HEK293 (cell line): ENCODE measurements around the gene SNN.

Experiments used
- GFI1B ChIP-seq: fragments of 450-650 bp; formaldehyde crosslinking; IDR thresholded peaks from 2 replicates; pipeline ENCODE4 v1.5.1; 2016; ENCODE audit warnings: missing biosample characterization, missing genetic modification characterization
- KLF9 ChIP-seq: fragments of 450-650 bp; formaldehyde crosslinking; IDR thresholded peaks from 2 replicates; pipeline ENCODE4 v1.5.1; 2016; ENCODE audit warnings: missing biosample characterization, missing genetic modification characterization, low read depth
- RBAK ChIP-seq: fragments of 450-650 bp; formaldehyde crosslinking; IDR thresholded peaks from 2 replicates; pipeline ENCODE4 v1.5.1; 2016; ENCODE audit warnings: missing biosample characterization, missing genetic modification characterization
- REPIN1 ChIP-seq: fragments of 450-650 bp; formaldehyde crosslinking; IDR thresholded peaks from 2 replicates; pipeline ENCODE4 v1.5.1; 2017; ENCODE audit warnings: missing biosample characterization, missing genetic modification characterization, low read depth
- YY2 ChIP-seq: fragments of 450-650 bp; formaldehyde crosslinking; IDR thresholded peaks from 2 replicates; pipeline ENCODE4 v1.5.1; 2016; ENCODE audit warnings: missing biosample characterization, missing genetic modification characterization
- ZBTB8A ChIP-seq: fragments of 450-650 bp; formaldehyde crosslinking; IDR thresholded peaks from 2 replicates; pipeline ENCODE4 v1.5.1; 2016; ENCODE audit warnings: missing biosample characterization, missing genetic modification characterization
- ZFP41 ChIP-seq: fragments of 450-650 bp; formaldehyde crosslinking; IDR thresholded peaks from 2 replicates; pipeline ENCODE4 v1.5.1; 2016; ENCODE audit warnings: missing biosample characterization, missing genetic modification characterization, borderline replicate concordance
- ZIC2 ChIP-seq: fragments of 450-650 bp; formaldehyde crosslinking; IDR thresholded peaks from 2 replicates; pipeline ENCODE4 v1.5.1; 2016; ENCODE audit warnings: missing biosample characterization, missing genetic modification characterization
- ZNF24 ChIP-seq: fragments of 450-650 bp; formaldehyde crosslinking; IDR thresholded peaks from 2 replicates; pipeline ENCODE4 v1.5.1; 2016; ENCODE audit warnings: missing biosample characterization, missing genetic modification characterization
- ZNF302 ChIP-seq: fragments of 450-650 bp; formaldehyde crosslinking; IDR thresholded peaks from 2 replicates; pipeline ENCODE4 v1.5.1; 2016; ENCODE audit warnings: missing biosample characterization, missing genetic modification characterization, low read depth
- ZNF311 ChIP-seq: fragments of 450-650 bp; formaldehyde crosslinking; IDR thresholded peaks from 2 replicates; pipeline ENCODE4 v1.5.1; 2017; ENCODE audit warnings: missing biosample characterization, missing genetic modification characterization, borderline replicate concordance
- ZNF354C ChIP-seq: fragments of 450-650 bp; formaldehyde crosslinking; IDR thresholded peaks from 2 replicates; pipeline ENCODE4 v1.5.1; 2016; ENCODE audit warnings: missing biosample characterization, missing genetic modification characterization, low read depth, borderline replicate concordance
- ZNF596 ChIP-seq: fragments of 450-650 bp; IDR thresholded peaks from 2 replicates; pipeline ENCODE4 v1.5.0; 2018; ENCODE audit warnings: missing biosample characterization, mild to moderate bottlenecking, missing genetic modification characterization, moderate library complexity
- ZNF624 ChIP-seq: fragments of 450-650 bp; formaldehyde crosslinking; IDR thresholded peaks from 2 replicates; pipeline ENCODE4 v1.5.1; 2017; ENCODE audit warnings: missing biosample characterization, missing genetic modification characterization
- ZNF660 ChIP-seq: fragments of 450-650 bp; IDR thresholded peaks from 2 replicates; pipeline ENCODE4 v1.5.1; 2018; ENCODE audit warnings: missing biosample characterization, mild to moderate bottlenecking, missing genetic modification characterization
- ZNF664 ChIP-seq: fragments of 450-650 bp; formaldehyde crosslinking; IDR thresholded peaks from 2 replicates; pipeline ENCODE4 v1.5.1; 2016; ENCODE audit warnings: missing biosample characterization, missing genetic modification characterization
- ZSCAN23 ChIP-seq: fragments of 450-650 bp; formaldehyde crosslinking; IDR thresholded peaks from 2 replicates; pipeline ENCODE4 v1.5.1; 2016; ENCODE audit warnings: missing biosample characterization, missing genetic modification characterization
- TF ChIP-seq, protein P1 (sequence below): fragments of 450-650 bp; formaldehyde crosslinking; IDR thresholded peaks from 2 replicates; pipeline ENCODE4 v1.5.1; 2017; ENCODE audit warnings: missing biosample characterization, mild to moderate bottlenecking, missing genetic modification characterization, moderate library complexity
- TF ChIP-seq, protein P2 (sequence below): fragments of 450-650 bp; formaldehyde crosslinking; IDR thresholded peaks from 2 replicates; pipeline ENCODE4 v1.5.1; 2016; ENCODE audit warnings: missing biosample characterization, missing genetic modification characterization
- TF ChIP-seq, protein P3 (sequence below): fragments of 450-650 bp; formaldehyde crosslinking; IDR thresholded peaks from 2 replicates; pipeline ENCODE4 v1.5.1; 2016; ENCODE audit warnings: missing biosample characterization, missing genetic modification characterization, low read depth
- TF ChIP-seq, protein P4 (sequence below): fragments of 450-650 bp; formaldehyde crosslinking; IDR thresholded peaks from 2 replicates; pipeline ENCODE4 v1.5.1; 2016; ENCODE audit warnings: missing biosample characterization, missing genetic modification characterization, borderline replicate concordance
- TF ChIP-seq, protein P5 (sequence below): fragments of 450-650 bp; formaldehyde crosslinking; IDR thresholded peaks from 2 replicates; pipeline ENCODE4 v1.5.1; 2017; ENCODE audit warnings: missing biosample characterization, missing genetic modification characterization
- TF ChIP-seq, protein P6 (sequence below): fragments of 450-650 bp; formaldehyde crosslinking; IDR thresholded peaks from 2 replicates; pipeline ENCODE4 v1.5.1; 2016; ENCODE audit warnings: missing biosample characterization, missing genetic modification characterization
- TF ChIP-seq, protein P7 (sequence below): fragments of 450-650 bp; formaldehyde crosslinking; IDR thresholded peaks from 2 replicates; pipeline ENCODE4 v1.5.1; 2016; ENCODE audit warnings: missing biosample characterization, missing genetic modification characterization

The SNN gene

DNA sequence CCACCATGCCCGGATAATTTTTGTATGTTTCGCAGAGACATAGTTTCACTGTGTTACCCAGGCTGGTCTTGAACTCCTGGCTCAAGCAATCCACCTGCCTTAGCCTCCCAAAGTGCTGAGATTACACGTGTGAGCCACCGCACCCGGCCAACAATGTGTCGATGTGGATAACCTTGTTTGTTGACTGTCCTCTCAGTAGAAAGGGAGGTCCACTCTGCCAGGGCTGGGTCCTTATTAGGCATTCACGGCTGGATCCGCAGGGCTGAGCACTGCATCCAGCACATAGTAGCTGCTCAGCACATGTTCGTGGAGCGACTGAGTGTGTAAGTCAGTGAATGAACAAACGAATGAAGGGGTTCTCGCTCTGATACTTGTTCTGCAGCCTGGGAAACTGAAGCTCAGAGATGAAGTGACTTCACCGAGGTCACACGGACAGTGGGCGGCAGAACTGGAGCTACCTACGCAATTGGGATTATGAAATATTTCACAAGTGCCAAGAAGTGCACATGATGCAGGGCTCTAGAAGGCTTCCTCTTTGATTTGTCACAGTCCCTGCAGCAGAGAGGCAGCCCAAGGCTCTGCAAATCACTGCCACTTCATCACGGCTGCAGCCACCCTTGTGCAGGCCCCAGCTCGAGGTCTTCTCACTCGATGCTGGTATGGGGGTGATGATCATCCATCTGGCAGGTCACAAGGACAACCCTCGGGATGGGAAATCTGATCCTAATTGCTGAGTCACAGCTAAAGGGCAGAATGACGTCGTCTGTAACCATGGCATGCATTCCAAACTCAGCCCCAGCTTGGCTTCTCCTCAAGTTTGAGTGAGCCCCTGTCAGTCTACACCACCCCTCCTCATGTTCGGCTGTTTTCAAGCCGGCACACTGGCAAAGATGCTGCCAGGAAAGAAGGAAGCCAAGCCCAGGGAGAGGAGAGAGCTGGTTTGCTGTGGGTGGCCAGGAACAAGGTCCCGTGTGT lies 28.0 kb upstream of the SNN start (continued):
- TF ChIP-seq GFI1B (tag by site-specific recombination) (peak; percentile 70), REPIN1 (tag by site-specific recombination) (no peak), ZNF660 (tag by site-specific recombination) (peak; percentile 76), ZNF24 (tag by site-specific recombination) (peak; percentile 83), ZNF354C (tag by site-specific recombination) (no peak), ZNF596 (tag by site-specific recombination) (no peak), RBAK (tag by site-specific recombination) (no peak), ZIC2 (no peak), ZNF664 (peak; percentile 92), ZBTB8A (tag by site-specific recombination) (peak; percentile 83), ZNF311 (no peak), ZNF302 (no peak), ZFP41 (tag by site-specific recombination) (no peak), ZSCAN23 (tag by site-specific recombination) (peak; percentile 79), YY2 (tag by site-specific recombination) (no peak), KLF9 (tag by site-specific recombination) (0 out of 2 replicates have a peak, but pooled peaks have one; percentile 13), ZNF624 (tag by site-specific recombination) (no peak)
- TF ChIP-seq, protein P1, sequence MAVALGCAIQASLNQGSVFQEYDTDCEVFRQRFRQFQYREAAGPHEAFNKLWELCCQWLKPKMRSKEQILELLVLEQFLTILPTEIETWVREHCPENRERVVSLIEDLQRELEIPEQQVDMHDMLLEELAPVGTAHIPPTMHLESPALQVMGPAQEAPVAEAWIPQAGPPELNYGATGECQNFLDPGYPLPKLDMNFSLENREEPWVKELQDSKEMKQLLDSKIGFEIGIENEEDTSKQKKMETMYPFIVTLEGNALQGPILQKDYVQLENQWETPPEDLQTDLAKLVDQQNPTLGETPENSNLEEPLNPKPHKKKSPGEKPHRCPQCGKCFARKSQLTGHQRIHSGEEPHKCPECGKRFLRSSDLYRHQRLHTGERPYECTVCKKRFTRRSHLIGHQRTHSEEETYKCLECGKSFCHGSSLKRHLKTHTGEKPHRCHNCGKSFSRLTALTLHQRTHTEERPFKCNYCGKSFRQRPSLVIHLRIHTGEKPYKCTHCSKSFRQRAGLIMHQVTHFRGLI (tag by site-specific recombination), result no peak
- TF ChIP-seq, protein P2, sequence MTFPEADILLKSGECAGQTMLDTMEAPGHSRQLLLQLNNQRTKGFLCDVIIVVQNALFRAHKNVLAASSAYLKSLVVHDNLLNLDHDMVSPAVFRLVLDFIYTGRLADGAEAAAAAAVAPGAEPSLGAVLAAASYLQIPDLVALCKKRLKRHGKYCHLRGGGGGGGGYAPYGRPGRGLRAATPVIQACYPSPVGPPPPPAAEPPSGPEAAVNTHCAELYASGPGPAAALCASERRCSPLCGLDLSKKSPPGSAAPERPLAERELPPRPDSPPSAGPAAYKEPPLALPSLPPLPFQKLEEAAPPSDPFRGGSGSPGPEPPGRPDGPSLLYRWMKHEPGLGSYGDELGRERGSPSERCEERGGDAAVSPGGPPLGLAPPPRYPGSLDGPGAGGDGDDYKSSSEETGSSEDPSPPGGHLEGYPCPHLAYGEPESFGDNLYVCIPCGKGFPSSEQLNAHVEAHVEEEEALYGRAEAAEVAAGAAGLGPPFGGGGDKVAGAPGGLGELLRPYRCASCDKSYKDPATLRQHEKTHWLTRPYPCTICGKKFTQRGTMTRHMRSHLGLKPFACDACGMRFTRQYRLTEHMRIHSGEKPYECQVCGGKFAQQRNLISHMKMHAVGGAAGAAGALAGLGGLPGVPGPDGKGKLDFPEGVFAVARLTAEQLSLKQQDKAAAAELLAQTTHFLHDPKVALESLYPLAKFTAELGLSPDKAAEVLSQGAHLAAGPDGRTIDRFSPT, result 0 out of 2 replicates have a peak, but pooled peaks have one; percentile 29
- TF ChIP-seq, protein P3, sequence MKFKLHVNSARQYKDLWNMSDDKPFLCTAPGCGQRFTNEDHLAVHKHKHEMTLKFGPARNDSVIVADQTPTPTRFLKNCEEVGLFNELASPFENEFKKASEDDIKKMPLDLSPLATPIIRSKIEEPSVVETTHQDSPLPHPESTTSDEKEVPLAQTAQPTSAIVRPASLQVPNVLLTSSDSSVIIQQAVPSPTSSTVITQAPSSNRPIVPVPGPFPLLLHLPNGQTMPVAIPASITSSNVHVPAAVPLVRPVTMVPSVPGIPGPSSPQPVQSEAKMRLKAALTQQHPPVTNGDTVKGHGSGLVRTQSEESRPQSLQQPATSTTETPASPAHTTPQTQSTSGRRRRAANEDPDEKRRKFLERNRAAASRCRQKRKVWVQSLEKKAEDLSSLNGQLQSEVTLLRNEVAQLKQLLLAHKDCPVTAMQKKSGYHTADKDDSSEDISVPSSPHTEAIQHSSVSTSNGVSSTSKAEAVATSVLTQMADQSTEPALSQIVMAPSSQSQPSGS (tag by site-specific recombination), result peak; percentile 96
- TF ChIP-seq, protein P4, sequence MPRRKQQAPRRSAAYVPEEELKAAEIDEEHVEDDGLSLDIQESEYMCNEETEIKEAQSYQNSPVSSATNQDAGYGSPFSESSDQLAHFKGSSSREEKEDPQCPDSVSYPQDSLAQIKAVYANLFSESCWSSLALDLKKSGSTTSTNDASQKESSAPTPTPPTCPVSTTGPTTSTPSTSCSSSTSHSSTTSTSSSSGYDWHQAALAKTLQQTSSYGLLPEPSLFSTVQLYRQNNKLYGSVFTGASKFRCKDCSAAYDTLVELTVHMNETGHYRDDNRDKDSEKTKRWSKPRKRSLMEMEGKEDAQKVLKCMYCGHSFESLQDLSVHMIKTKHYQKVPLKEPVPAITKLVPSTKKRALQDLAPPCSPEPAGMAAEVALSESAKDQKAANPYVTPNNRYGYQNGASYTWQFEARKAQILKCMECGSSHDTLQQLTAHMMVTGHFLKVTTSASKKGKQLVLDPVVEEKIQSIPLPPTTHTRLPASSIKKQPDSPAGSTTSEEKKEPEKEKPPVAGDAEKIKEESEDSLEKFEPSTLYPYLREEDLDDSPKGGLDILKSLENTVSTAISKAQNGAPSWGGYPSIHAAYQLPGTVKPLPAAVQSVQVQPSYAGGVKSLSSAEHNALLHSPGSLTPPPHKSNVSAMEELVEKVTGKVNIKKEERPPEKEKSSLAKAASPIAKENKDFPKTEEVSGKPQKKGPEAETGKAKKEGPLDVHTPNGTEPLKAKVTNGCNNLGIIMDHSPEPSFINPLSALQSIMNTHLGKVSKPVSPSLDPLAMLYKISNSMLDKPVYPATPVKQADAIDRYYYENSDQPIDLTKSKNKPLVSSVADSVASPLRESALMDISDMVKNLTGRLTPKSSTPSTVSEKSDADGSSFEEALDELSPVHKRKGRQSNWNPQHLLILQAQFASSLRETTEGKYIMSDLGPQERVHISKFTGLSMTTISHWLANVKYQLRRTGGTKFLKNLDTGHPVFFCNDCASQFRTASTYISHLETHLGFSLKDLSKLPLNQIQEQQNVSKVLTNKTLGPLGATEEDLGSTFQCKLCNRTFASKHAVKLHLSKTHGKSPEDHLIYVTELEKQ, result peak; percentile 71; the same call in 1 of the 2 replicates
- TF ChIP-seq, protein P5, sequence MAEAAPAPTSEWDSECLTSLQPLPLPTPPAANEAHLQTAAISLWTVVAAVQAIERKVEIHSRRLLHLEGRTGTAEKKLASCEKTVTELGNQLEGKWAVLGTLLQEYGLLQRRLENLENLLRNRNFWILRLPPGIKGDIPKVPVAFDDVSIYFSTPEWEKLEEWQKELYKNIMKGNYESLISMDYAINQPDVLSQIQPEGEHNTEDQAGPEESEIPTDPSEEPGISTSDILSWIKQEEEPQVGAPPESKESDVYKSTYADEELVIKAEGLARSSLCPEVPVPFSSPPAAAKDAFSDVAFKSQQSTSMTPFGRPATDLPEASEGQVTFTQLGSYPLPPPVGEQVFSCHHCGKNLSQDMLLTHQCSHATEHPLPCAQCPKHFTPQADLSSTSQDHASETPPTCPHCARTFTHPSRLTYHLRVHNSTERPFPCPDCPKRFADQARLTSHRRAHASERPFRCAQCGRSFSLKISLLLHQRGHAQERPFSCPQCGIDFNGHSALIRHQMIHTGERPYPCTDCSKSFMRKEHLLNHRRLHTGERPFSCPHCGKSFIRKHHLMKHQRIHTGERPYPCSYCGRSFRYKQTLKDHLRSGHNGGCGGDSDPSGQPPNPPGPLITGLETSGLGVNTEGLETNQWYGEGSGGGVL (tag by site-specific recombination), result no peak
- TF ChIP-seq, protein P6, sequence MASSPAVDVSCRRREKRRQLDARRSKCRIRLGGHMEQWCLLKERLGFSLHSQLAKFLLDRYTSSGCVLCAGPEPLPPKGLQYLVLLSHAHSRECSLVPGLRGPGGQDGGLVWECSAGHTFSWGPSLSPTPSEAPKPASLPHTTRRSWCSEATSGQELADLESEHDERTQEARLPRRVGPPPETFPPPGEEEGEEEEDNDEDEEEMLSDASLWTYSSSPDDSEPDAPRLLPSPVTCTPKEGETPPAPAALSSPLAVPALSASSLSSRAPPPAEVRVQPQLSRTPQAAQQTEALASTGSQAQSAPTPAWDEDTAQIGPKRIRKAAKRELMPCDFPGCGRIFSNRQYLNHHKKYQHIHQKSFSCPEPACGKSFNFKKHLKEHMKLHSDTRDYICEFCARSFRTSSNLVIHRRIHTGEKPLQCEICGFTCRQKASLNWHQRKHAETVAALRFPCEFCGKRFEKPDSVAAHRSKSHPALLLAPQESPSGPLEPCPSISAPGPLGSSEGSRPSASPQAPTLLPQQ, result peak; percentile 81
- TF ChIP-seq, protein P7, sequence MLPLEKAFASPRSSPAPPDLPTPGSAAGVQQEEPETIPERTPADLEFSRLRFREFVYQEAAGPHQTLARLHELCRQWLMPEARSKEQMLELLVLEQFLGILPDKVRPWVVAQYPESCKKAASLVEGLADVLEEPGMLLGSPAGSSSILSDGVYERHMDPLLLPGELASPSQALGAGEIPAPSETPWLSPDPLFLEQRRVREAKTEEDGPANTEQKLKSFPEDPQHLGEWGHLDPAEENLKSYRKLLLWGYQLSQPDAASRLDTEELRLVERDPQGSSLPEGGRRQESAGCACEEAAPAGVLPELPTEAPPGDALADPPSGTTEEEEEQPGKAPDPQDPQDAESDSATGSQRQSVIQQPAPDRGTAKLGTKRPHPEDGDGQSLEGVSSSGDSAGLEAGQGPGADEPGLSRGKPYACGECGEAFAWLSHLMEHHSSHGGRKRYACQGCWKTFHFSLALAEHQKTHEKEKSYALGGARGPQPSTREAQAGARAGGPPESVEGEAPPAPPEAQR (tag by site-specific recombination), result no peak
